ENCODE results near the gene DCTN4. TPM values are rescaled to one million over a fixed set of nuclear protein-coding genes. Genes with fewer than 3 reads are reported as not detected.

Gene DCTN4
- total and polyA plus RNA-seq, 2 experiments from 2014 or later = 15.4 to 41.8 TPM

DNA sequence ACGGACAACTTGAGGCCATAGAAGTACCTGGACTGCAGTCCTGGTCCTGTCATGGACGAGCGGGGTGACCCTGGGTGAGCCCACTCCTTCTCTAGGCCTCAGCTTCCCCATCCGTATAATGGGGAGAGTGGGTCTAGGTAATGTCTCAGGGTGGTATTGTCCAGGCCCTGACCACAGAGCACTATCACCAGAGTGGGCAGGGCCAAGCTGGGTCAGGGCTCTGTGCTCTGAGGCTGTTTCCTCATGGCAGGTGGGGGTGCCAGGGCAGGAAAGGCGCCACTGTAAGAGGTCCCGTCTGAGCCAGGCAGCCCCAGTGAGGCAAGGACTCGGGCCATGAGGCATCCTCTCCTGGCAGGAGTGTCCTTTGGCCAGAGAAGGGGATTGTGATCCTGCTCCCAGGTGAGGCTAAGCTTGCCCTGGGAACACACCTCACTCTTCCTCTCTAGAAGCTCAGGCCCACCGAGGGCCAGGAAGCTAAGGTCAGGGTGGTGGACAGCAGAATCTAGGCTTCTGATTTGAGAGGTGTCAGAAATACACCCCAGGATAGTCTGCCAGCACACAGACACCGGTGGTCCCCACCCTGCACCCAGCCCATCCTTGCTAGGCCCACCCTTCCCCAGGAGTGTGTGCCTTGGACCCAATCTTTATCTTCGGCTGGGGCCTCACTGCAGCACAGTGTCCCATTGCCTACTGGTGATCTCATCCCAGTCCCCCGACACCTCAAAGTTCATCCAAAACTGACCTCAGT, 99.3 kb downstream of the DCTN4 start (continued):
- TF ChIP-seq, protein P1, sequence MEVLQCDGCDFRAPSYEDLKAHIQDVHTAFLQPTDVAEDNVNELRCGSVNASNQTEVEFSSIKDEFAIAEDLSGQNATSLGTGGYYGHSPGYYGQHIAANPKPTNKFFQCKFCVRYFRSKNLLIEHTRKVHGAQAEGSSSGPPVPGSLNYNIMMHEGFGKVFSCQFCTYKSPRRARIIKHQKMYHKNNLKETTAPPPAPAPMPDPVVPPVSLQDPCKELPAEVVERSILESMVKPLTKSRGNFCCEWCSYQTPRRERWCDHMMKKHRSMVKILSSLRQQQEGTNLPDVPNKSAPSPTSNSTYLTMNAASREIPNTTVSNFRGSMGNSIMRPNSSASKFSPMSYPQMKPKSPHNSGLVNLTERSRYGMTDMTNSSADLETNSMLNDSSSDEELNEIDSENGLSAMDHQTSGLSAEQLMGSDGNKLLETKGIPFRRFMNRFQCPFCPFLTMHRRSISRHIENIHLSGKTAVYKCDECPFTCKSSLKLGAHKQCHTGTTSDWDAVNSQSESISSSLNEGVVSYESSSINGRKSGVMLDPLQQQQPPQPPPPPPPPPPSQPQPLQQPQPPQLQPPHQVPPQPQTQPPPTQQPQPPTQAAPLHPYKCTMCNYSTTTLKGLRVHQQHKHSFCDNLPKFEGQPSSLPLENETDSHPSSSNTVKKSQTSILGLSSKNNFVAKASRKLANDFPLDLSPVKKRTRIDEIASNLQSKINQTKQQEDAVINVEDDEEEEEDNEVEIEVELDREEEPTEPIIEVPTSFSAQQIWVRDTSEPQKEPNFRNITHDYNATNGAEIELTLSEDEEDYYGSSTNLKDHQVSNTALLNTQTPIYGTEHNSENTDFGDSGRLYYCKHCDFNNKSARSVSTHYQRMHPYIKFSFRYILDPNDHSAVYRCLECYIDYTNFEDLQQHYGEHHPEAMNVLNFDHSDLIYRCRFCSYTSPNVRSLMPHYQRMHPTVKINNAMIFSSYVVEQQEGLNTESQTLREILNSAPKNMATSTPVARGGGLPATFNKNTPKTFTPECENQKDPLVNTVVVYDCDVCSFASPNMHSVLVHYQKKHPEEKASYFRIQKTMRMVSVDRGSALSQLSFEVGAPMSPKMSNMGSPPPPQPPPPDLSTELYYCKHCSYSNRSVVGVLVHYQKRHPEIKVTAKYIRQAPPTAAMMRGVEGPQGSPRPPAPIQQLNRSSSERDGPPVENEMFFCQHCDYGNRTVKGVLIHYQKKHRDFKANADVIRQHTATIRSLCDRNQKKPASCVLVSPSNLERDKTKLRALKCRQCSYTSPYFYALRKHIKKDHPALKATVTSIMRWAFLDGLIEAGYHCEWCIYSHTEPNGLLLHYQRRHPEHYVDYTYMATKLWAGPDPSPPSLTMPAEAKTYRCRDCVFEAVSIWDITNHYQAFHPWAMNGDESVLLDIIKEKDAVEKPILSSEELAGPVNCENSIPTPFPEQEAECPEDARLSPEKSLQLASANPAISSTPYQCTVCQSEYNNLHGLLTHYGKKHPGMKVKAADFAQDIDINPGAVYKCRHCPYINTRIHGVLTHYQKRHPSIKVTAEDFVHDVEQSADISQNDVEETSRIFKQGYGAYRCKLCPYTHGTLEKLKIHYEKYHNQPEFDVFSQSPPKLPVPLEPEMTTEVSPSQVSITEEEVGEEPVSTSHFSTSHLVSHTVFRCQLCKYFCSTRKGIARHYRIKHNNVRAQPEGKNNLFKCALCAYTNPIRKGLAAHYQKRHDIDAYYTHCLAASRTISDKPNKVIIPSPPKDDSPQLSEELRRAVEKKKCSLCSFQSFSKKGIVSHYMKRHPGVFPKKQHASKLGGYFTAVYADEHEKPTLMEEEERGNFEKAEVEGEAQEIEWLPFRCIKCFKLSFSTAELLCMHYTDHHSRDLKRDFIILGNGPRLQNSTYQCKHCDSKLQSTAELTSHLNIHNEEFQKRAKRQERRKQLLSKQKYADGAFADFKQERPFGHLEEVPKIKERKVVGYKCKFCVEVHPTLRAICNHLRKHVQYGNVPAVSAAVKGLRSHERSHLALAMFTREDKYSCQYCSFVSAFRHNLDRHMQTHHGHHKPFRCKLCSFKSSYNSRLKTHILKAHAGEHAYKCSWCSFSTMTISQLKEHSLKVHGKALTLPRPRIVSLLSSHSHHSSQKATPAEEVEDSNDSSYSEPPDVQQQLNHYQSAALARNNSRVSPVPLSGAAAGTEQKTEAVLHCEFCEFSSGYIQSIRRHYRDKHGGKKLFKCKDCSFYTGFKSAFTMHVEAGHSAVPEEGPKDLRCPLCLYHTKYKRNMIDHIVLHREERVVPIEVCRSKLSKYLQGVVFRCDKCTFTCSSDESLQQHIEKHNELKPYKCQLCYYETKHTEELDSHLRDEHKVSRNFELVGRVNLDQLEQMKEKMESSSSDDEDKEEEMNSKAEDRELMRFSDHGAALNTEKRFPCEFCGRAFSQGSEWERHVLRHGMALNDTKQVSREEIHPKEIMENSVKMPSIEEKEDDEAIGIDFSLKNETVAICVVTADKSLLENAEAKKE (CRISPR knock-in tag; IDR thresholded peaks at IDR 0.05) = no peak
- TF ChIP-seq CREB1 (CRISPR knock-in tag; IDR thresholded peaks at IDR 0.05; ENCODE audit: low read depth) = no peak
- TF ChIP-seq, protein P2, sequence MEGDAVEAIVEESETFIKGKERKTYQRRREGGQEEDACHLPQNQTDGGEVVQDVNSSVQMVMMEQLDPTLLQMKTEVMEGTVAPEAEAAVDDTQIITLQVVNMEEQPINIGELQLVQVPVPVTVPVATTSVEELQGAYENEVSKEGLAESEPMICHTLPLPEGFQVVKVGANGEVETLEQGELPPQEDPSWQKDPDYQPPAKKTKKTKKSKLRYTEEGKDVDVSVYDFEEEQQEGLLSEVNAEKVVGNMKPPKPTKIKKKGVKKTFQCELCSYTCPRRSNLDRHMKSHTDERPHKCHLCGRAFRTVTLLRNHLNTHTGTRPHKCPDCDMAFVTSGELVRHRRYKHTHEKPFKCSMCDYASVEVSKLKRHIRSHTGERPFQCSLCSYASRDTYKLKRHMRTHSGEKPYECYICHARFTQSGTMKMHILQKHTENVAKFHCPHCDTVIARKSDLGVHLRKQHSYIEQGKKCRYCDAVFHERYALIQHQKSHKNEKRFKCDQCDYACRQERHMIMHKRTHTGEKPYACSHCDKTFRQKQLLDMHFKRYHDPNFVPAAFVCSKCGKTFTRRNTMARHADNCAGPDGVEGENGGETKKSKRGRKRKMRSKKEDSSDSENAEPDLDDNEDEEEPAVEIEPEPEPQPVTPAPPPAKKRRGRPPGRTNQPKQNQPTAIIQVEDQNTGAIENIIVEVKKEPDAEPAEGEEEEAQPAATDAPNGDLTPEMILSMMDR (conservative IDR thresholded peaks at IDR 0.05; ENCODE audit: low read depth in 2 of 2) = no peak
- TF ChIP-seq EZH2phosphoT487 (IDR thresholded peaks at IDR 0.05; ENCODE audit: unreplicated experiment) = no peak

DNA sequence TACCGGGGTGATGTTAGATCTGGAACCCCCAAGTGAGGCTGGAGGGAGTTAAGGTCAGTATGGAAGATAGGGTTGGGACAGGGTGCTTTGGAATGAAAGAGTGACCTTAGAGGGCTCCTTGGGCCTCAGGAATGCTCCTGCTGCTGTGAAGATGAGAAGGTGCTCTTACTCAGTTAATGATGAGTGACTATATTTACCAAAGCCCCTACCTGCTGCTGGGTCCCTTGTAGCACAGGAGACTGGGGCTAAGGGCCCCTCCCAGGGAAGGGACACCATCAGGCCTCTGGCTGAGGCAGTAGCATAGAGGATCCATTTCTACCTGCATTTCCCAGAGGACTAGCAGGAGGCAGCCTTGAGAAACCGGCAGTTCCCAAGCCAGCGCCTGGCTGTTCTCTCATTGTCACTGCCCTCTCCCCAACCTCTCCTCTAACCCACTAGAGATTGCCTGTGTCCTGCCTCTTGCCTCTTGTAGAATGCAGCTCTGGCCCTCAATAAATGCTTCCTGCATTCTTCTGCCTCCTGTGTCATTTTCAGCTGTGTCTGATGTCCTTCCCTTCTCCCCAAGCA, 100.0 kb downstream of the DCTN4 start:
- H3K4me3 Mint-ChIP-seq = no peak overlapping the region
- no peak overlapping the region for H3K27ac ChIP-seq (ENCODE audit: low read depth)
- H3K4me1 ChIP-seq (ENCODE audit: insufficient read depth) = no peaks in the 10 kb centered on the region; the same call in 1 of the 2 replicates
- TF ChIP-seq, protein P1 (CRISPR knock-in tag; IDR thresholded peaks at IDR 0.05) = no peak
- no peak for TF ChIP-seq EZH2 (IDR thresholded peaks at IDR 0.05; ENCODE audit: low read depth, unreplicated experiment)

More for the DNA sequence above, 100.0 kb downstream of the DCTN4 start:
- H3K4me2 ChIP-seq = no peak overlapping the region
- no peak for ATAC-seq
- H3K9me2 ChIP-seq (ENCODE audit: insufficient read depth) = no peaks in the 10 kb centered on the region
- no peak overlapping the region for H3K4me3 ChIP-seq
- no peak for DNase-seq (ENCODE audit: low spot score)
- H3K79me2 ChIP-seq (replicated peaks; ENCODE audit: insufficient read depth) = no peaks in the 10 kb centered on the region
- Mint-ChIP-seq H3K27ac (no peak overlapping the region), H3K4me1 (peaks cover 29% of the 10 kb centered on the region), H3K27me3 (ENCODE audit: insufficient read depth, low read depth, poor library complexity) (peaks cover 25% of the 10 kb centered on the region), H3K36me3 (ENCODE audit: low read depth) (no peaks in the 10 kb centered on the region), H3K9me3 (no peaks in the 10 kb centered on the region)
- H3K27me3 ChIP-seq (ENCODE audit: insufficient read depth) = peaks cover 3% of the 10 kb centered on the region; the same call in 1 of the 2 replicates
- no peaks in the 10 kb centered on the region for H3K36me3 ChIP-seq (ENCODE audit: insufficient read depth)
- no peaks in the 10 kb centered on the region for H4K20me1 ChIP-seq (replicated peaks; ENCODE audit: insufficient read depth)
- H3F3A ChIP-seq (replicated peaks; ENCODE audit: low read depth) = 0 out of 2 replicates have a peak, but pooled peaks cover 5% of the 10 kb centered on the region
- no peak overlapping the region for H2AFZ ChIP-seq
